Activated CD8-positive, alpha-beta memory T cell treated with anti-CD3 and anti-CD28 coated beads, Interleukin-2, amount 10 ng/mL, durations not matched to agents 7 days and 5 days (primary cell): Measurements from ENCODE around the gene GOLM1. TPM values are rescaled to one million over a fixed set of nuclear protein-coding genes. Genes with fewer than 3 reads are reported as not detected.
A peak's percentile ranks its signal among the peaks of the same experiment; 100 is the strongest.
"Not testable (repeated sequence)": the region's sequence is repeated elsewhere in the genome, so short reads cannot be mapped to it uniquely, and the experiment has no call there.

Experiments
- ATAC-seq: fragments of 150-1000 bp; cut with Tn5 transposase; one replicate; pipeline ENCODE4 v1.10.0; 2021; ENCODE audit warnings: moderate library complexity
- CTCF ChIA-PET: fragments of 350-600 bp; sonication (Branson Sonifier 250); formaldehyde crosslinking; loops from one replicate; lab custom pipeline; 2021; ENCODE audit warnings: antibody characterized with exemption; lab: Charles Lee
- DNase-seq: peaks from one replicate; pipeline ENCODE4 v3.0.0-alpha.2; 2020
- H3K27ac Mint-ChIP-seq: one replicate; pipeline ENCODE4 v1.8.0; 2021; ENCODE audit warnings: mild to moderate bottlenecking, mixed read lengths
- H3K27me3 Mint-ChIP-seq: one replicate; pipeline ENCODE4 v1.8.0; 2021; ENCODE audit warnings: mixed read lengths
- H3K36me3 Mint-ChIP-seq: one replicate; pipeline ENCODE4 v1.8.0; 2021; ENCODE audit warnings: mild to moderate bottlenecking, mixed read lengths
- H3K4me1 Mint-ChIP-seq: one replicate; pipeline ENCODE4 v1.8.0; 2021; ENCODE audit warnings: mixed read lengths
- H3K4me3 Mint-ChIP-seq: one replicate; pipeline ENCODE4 v1.8.0; 2021; ENCODE audit warnings: mild to moderate bottlenecking, moderate library complexity, mixed read lengths
- H3K9me3 Mint-ChIP-seq: one replicate; pipeline ENCODE4 v1.8.0; 2022; ENCODE audit warnings: low read depth, mixed read lengths
- total RNA-seq, 2 experiments: library from RNA; stranded (reverse); gene quantifications; one replicate each; pipeline ENCODE4 v1.2.3, GENCODE V29; 2021

Gene GOLM1
- total RNA-seq, 2 experiments from 2014 or later = 3.0 to 5.5 TPM

DNA sequence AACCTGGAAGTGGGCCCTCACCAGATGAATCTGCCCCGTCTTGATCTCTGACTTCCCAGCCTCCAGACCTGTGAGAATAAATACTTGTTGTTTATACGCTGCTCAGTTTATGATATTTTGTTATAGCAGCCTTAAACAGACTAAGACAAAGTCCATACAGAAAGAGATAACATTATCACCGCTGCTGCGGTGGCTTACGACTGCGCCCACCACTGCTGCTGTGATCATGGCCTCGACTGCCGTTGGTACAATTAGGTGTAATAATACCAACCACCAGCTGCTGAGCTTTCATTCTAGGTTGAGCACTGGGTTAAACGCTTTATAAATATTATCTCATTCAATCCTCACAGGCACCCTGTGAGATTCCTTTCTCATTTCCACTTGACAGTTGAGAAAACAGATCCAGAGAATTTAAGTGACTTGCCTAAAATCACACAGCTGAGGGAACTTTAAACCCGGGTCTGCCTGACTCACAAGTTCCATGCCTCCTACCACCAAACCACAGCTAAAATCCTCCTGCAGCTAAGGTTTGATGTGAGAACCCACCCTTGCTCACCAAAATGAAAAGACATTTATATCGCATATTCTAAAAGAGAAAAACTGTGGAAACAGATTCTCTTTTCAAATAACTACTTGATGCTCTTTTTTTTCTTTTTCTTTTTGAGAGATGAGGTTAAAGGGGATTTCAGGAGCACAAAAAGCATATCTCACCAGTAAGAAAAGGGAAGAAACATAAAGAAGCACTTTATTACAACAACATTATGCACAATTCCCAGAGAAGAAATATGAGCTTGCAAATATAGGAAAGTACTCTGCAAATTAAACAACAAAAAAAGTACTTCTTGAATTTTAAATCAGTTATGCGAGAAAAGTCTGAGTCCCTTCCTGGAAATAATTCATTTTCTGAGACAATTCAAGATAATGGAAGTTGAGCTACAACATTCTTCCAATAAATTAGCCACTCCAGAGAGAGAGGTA, 23.9 kb downstream of the GOLM1 start:
- CTCF ChIA-PET = interaction anchor here (0.9 to 1.3 kb wide), 2 partner anchors 9 to 127 kb away, joined by 3 to 4 read pairs; no protein-coding TSS in a partner anchor
- H3K9me3 Mint-ChIP-seq = no peaks in the 10 kb centered on the region
- peaks cover 10% of the 10 kb centered on the region for H3K4me1 Mint-ChIP-seq
- no peak for ATAC-seq
- DNase-seq = no peak
- no peak overlapping the region for H3K4me3 Mint-ChIP-seq
- H3K36me3 Mint-ChIP-seq = no peaks in the 10 kb centered on the region
- H3K27me3 Mint-ChIP-seq = no peaks in the 10 kb centered on the region
- no peak overlapping the region for H3K27ac Mint-ChIP-seq

DNA sequence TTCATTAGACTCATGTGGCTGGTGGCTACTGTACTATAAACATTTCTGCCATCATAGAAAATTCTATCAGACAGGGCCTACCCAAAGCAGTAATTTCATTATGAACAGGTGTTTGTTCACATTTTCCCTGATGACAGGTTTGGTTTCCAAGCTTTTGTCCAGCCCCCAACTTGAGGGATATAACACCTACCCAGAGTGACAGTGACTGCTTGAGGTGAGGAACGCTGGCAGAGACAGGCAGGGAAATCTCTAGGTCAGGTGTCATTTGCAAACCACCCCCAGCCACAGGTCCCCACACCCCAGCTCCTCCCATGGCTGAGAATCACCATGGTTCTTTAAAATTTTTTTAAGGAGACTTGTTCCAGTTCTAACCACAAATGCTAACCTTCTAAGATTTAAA, 25.5 kb downstream of the GOLM1 start:
- ATAC-seq = no peak
- no peaks in the 10 kb centered on the region for H3K27me3 Mint-ChIP-seq
- H3K4me3 Mint-ChIP-seq = no peak overlapping the region
- CTCF ChIA-PET = no interaction called here
- no peak for DNase-seq
- no peak overlapping the region for H3K27ac Mint-ChIP-seq
- no peaks in the 10 kb centered on the region for H3K36me3 Mint-ChIP-seq
- peaks cover 10% of the 10 kb centered on the region for H3K4me1 Mint-ChIP-seq
- H3K9me3 Mint-ChIP-seq = no peaks in the 10 kb centered on the region

DNA sequence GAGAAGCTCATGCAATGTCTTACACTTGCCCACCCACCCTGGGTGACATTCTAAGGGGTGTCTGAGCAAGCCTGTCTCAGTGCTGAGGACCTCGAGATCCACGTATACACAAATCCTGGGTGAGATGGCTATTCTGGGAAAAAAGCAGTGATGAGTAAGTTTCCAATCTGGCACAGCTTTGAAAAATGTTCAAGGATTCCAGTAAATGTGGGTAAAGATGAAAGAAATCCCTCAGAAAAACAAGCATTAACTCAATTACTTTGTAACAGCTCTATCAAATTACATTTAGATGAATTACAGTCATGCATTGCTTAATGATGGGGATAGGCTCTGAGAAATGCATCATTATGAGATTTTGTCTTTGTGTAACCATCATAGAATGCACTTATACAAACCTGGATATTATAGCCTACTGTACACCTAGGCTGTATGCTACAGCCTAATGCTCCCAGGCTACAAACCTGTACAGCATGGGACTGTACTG, 26.9 kb downstream of the GOLM1 start:
- no peak overlapping the region for H3K27ac Mint-ChIP-seq
- no peaks in the 10 kb centered on the region for H3K27me3 Mint-ChIP-seq
- no peaks in the 10 kb centered on the region for H3K36me3 Mint-ChIP-seq
- ATAC-seq (no peak), DNase-seq (no peak)
- H3K9me3 Mint-ChIP-seq = no peaks in the 10 kb centered on the region
- CTCF ChIA-PET = no interaction called here
- no peak overlapping the region for H3K4me3 Mint-ChIP-seq
- peaks cover 10% of the 10 kb centered on the region for H3K4me1 Mint-ChIP-seq

DNA sequence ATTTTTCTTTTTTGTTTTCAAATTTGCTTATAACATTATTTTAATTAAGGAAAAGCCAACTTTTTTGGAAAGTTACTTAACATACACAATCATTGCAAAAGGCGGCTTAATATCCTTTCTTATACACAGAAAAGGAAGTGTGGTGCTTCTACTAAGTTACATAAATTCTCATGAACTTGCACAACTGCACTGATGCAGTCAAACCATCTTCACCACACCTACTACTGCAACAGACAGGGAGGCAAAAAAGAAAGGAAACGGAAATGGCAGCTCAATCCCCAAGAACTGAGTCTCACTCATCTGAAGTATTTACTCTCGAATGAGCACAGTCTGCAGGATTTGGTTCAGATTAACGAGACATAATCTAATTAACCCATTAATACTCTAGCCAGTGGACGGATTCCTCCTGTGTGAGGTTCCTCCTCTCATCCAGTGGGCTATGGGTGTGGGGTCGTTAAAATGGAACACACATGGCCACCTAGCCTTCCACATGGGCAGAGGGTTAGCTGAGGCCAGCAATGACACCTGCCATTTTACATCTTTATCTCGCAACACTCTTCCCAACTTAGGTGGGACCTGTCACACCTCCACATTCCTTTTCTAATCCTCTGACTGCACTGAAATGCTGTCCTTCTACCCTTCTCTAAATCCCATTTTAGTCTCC, 30.0 kb downstream of the GOLM1 start:
- CTCF ChIA-PET = no interaction called here
- no peak overlapping the region for H3K27ac Mint-ChIP-seq
- no peaks in the 10 kb centered on the region for H3K4me1 Mint-ChIP-seq
- no peaks in the 10 kb centered on the region for H3K36me3 Mint-ChIP-seq
- H3K27me3 Mint-ChIP-seq = no peaks in the 10 kb centered on the region
- no peak overlapping the region for H3K4me3 Mint-ChIP-seq
- ATAC-seq = no peak
- DNase-seq = no peak
- no peaks in the 10 kb centered on the region for H3K9me3 Mint-ChIP-seq

DNA sequence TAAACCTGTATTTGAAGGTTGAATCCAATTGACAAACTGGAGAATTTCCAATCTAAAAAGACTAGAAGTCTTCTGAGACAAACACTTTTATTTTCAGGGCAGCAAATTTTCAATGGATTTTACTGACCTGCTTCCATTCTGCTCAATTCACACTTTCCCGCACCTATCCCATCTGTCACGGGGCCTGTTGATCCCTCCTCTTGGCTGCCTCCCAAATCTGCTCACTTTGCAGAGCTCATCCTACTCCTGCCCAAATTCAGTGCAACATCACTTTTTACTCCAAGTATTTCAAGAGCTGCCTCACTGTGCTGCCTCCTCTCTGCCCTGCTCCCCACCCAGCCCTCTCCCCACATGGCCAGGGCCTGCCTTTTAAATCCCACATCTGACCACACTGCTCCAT, 35.1 kb downstream of the GOLM1 start:
- ATAC-seq (no peak), DNase-seq (no peak)
- Mint-ChIP-seq H3K36me3 (no peaks in the 10 kb centered on the region), H3K27me3 (peaks cover 4% of the 10 kb centered on the region), H3K4me1 (no peaks in the 10 kb centered on the region), H3K9me3 (no peaks in the 10 kb centered on the region), H3K27ac (no peak overlapping the region), H3K4me3 (no peak overlapping the region)
- CTCF ChIA-PET = no interaction called here

DNA sequence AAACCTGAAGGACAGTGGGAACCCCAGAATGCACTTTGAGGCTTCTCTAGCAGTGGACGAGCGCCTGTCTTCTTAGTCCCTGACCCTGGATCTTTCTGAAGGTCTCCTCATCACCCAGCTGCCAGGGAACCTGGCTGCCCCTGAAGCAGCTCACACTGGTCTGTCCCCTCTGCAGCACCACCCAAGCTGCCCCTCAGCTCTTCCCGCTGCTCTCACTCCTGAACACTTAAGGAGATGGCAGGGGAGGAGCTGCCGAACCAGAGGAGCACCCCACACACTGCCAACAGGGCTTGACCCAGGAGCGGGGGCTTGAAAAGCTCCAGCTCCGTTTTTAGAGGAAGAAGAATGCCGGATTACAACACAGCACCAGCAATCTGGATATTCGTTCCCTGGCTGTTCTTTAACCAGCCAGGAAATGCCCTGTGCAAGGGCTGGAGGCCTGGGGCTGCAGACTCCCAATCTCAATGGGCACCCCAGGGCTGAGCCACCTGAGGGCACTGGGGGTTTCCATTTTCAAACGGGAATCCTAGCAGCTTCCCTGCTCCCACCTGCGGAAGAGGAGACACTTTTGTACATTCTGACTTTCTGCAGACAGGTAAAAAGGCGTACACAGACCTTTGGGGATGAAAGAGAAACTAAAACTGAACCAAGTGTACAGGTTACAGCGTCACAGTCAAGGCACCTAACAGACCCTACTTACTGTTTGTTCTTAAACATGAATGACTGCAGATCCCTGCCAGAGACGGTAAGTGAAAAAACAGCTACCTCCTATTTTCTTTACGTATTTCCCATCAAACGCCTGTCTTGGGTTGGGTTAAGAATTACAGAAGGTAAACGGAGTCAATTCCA, 36.3 kb downstream of the GOLM1 start:
- ATAC-seq (no peak), DNase-seq (no peak)
- Mint-ChIP-seq H3K27ac (no peak overlapping the region), H3K9me3 (no peaks in the 10 kb centered on the region), H3K36me3 (no peaks in the 10 kb centered on the region), H3K4me3 (no peak overlapping the region), H3K27me3 (peaks cover 4% of the 10 kb centered on the region), H3K4me1 (no peaks in the 10 kb centered on the region)
- CTCF ChIA-PET = no interaction called here

DNA sequence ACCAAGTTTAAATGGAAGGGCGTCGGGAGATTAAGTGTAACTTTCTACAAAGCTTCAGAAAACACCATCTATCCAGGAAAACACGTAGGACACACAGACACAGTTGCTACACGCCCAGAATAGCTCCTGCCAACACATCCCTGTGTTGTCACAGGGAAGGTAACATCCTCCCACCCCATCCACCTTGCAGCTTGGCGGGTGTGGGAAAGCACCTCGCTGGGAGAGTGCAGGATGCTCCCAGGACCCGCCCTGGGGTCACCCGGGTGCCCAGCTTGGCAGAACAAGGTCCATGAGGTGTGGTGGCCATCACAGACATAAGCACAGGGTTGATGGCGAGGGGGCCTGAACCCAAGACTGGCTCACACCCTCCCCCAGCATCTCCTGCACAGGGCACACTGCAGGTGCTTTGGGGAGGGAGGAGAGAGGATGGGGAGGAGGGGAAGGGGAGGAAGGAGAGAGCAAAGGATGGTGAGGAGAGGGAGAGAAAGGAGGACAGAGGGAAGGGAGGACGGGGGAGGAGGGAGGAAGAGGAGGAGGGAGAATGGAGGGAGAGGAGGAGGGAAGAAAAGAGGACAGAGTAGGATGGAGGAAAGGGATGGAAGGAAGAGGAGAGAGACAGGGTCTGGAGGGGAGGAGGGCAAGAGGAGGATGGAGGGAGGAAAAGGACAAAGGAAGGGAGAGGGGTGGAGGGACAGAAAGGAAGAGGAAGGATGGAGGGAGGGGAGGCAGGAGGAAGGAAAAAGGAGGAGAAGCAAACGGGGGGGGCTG, 37.2 kb downstream of the GOLM1 start:
- ATAC-seq (no peak), DNase-seq (no peak)
- H3K27me3 Mint-ChIP-seq = peaks cover 4% of the 10 kb centered on the region
- H3K9me3 Mint-ChIP-seq = no peaks in the 10 kb centered on the region
- CTCF ChIA-PET = no interaction called here
- no peaks in the 10 kb centered on the region for H3K36me3 Mint-ChIP-seq
- no peak overlapping the region for H3K4me3 Mint-ChIP-seq
- no peak overlapping the region for H3K27ac Mint-ChIP-seq
- H3K4me1 Mint-ChIP-seq = no peaks in the 10 kb centered on the region

DNA sequence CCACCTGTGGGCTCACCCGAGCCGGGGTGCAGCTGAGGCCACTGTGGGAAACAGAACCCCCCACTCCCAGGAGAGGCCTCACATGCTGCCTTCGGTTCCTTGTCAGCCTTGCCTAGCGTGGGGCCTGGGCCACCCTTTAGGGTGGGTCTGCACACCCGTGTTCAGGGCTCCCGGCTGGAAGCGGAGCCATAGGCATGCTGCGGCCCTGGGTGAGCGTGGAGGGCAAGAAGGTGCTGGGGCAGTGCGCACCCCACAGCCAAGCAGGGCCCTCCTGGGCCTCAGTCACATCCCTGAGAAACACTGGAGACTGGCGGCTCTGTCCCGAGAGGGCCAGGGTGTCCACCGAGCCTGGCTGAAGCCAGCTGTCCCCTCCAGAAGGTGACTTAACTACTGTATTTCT, 41.9 kb downstream of the GOLM1 start:
- Mint-ChIP-seq H3K4me1 (no peaks in the 10 kb centered on the region), H3K4me3 (no peak overlapping the region), H3K27me3 (peaks cover 4% of the 10 kb centered on the region), H3K27ac (no peak overlapping the region), H3K9me3 (no peaks in the 10 kb centered on the region), H3K36me3 (no peaks in the 10 kb centered on the region)
- CTCF ChIA-PET = interaction anchor here (0.8 kb wide), 1 partner anchor 13 kb away, joined by 3 read pairs; no protein-coding TSS in a partner anchor
- ATAC-seq (no peak), DNase-seq (no peak)

DNA sequence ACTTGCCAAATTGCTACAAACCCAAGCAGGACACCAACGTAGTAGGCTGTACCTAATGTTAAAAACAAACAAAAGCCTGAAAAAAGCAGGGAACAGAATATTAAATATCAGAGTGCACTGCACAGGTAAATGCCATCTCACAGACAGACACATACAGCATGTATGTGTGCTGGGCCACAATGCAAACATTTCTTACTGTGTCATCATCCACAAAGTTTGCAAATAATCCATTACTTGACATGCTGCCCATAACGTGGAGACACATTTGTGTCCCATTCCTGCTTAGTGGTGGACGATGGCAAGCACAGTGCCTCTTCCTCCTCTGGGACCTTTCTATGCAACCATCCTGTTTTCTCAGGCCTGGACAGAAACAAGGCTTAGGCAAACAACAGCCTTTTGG, 44.7 kb downstream of the GOLM1 start:
- peaks cover 1% of the 10 kb centered on the region for H3K36me3 Mint-ChIP-seq
- no peak for DNase-seq
- CTCF ChIA-PET = interaction anchor here (0.7 kb wide), 1 partner anchor 1247 kb away, joined by 3 read pairs; no protein-coding TSS in a partner anchor
- H3K27me3 Mint-ChIP-seq = peaks cover 10% of the 10 kb centered on the region
- no peaks in the 10 kb centered on the region for H3K9me3 Mint-ChIP-seq
- no peak overlapping the region for H3K4me3 Mint-ChIP-seq
- H3K4me1 Mint-ChIP-seq = no peaks in the 10 kb centered on the region
- H3K27ac Mint-ChIP-seq = no peak overlapping the region
- no peak for ATAC-seq

DNA sequence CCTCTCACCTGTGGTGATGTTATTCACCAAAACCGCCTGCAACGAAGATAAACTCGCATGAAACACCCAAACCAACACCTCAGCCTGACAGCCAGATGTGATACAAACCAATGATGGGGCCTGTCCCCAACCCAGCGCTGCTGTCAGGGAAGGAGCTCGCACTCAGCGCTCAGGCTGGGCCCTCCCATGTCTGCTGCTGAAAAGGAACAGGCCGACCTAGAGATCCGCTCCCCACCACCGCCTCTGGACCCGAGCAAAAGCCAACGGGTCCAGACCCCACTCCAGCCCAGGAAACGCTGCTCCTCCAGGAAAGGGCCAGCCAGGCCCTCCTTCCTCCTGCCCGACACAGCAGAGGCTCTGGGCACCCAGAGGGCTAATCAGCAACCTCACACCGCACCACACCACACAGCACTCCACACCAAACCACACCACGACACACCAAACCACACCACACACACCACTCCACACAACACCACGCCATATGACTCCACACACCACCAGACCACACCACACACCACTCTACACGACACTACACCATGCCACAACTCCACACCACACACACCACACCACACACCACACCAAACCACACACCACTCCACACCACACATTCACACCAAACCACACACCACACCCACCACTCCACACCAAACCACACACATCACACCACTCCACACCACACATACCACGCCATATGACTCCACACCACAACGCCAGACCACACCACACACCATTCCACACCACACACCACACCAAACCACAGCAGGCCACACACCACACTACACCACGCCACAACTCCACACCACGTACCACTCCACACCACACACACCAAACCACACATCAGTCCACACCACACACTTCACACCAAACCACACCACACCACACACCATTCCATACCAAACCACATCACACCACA, 46.5 kb downstream of the GOLM1 start:
- peak; percentile 33 for ATAC-seq
- CTCF ChIA-PET = no interaction called here

DNA sequence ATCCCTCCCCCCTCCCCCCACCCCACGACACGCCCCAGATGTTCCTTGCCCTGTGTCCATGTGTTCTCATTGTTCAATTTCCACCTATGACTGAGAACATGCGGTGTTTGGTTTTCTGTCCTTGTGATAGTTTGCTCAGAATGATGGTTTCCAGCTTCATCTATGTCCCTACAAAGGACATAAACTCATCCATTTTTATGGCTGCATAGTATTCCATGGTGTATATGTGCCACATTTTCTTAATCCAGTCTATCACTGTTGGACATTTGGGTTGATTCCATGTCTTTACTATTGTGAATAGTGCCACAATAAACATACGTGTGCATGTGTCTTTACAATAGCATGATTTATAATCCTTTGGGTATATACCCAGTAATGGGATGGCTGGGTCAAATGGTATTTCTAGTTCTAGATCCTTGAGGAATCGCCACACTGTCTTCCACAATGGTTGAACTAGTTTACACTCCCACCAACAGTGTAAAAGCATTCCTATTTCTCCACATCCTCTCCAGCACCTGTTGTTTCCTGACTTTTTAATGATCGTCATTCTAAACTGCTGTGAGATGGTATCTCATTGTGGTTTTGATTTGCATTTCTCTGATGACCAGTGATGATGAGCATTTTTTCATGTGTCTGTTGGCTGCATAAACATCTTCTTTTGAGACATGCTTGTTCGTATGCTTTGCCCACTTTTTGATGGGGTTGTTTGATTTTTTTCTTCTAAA, 51.2 kb downstream of the GOLM1 start:
- ATAC-seq, H3K36me3 Mint-ChIP-seq, H3K9me3 Mint-ChIP-seq, H3K27ac Mint-ChIP-seq, H3K4me3 Mint-ChIP-seq, H3K4me1 Mint-ChIP-seq, CTCF ChIA-PET, DNase-seq: not testable (repeated sequence)
- peaks cover 15% of the 10 kb centered on the region for H3K27me3 Mint-ChIP-seq

More for the DNA sequence above, 46.5 kb downstream of the GOLM1 start:
- H3K27ac Mint-ChIP-seq = no peak overlapping the region
- peaks cover 1% of the 10 kb centered on the region for H3K36me3 Mint-ChIP-seq
- no peaks in the 10 kb centered on the region for H3K9me3 Mint-ChIP-seq
- DNase-seq = no peak
- peaks cover 15% of the 10 kb centered on the region for H3K27me3 Mint-ChIP-seq
- no peaks in the 10 kb centered on the region for H3K4me1 Mint-ChIP-seq
- no peak overlapping the region for H3K4me3 Mint-ChIP-seq
